GM18519 (cell line): ENCODE data around the gene ACTR1B.
"Not testable (repeated sequence)": the region's sequence is repeated elsewhere in the genome, so short reads cannot be mapped to it uniquely, and the experiment has no call there.

Experiments
- ATAC-seq: cut with Tn5 transposase; IDR thresholded peaks from one replicate; pipeline ENCODE4 v1.9.1; 2021; ENCODE audit warnings: mild to moderate bottlenecking, moderate library complexity; ENCODE audit not compliant: unreplicated experiment, low FRiP score

ACTR1B gene

GRCh38 chr2:97620492-97620891 is 43.4 kb downstream of the ACTR1B start:
- ATAC-seq: not testable (repeated sequence)

- ATAC-seq: not testable (repeated sequence)
These were observed 44.7 kb downstream of the ACTR1B start for GRCh38 chr2:97618939-97619827.

- ATAC-seq: no peak
These were observed 45.9 kb downstream of the ACTR1B start for GRCh38 chr2:97617911-97618310.

GRCh38 chr2:97615746-97616145 is 48.1 kb downstream of the ACTR1B start:
- ATAC-seq: not testable (repeated sequence)

GRCh38 chr2:97611895-97612294 is 51.9 kb downstream of the ACTR1B start:
- not testable (repeated sequence) for ATAC-seq

- ATAC-seq: not testable (repeated sequence)
These were observed 55.1 kb downstream of the ACTR1B start for GRCh38 chr2:97608745-97609144.
